ENCODE results near the gene CD3D. TPM values are rescaled to one million over a fixed set of nuclear protein-coding genes. Genes with fewer than 3 reads are reported as not detected.

Gene CD3D
- not detected in 2 replicates for total RNA-seq

DNA sequence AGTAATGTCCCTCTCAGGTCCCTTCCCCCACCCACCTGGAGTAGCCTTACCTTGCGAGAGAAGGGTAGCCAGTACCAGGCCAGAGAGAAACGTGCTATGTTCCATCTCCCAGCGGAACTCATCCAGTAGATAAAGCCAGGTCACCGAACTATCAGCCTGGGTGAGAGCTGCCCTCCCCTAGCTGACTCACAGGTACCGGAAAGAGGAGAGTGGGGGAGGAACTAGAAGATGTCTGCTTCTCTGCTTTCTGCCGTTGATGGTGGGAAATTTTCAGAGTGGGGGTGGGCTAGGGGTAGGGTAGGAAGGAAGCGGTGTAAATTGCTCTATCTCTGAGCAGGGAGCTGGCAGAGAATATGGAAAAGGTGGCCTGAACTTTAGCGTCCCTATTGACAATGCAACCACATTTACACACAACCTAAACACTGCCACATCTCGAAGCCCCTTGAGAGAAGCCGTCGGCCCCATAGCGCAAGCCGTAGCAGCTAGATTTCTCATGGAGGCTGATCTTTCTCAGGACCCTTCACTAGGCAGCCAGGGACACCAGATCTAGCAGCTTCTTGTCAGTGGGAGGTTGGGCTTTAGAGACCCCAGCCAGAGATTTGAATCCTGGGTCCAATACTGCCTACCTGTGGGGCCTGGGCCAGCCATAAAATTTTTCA is at the start of gene CD3D:
CD3D (minus strand) TSS at position 203 of the 659 bp plus-strand sequence; CDS start at position 105, 98 bp downstream.

DNA sequence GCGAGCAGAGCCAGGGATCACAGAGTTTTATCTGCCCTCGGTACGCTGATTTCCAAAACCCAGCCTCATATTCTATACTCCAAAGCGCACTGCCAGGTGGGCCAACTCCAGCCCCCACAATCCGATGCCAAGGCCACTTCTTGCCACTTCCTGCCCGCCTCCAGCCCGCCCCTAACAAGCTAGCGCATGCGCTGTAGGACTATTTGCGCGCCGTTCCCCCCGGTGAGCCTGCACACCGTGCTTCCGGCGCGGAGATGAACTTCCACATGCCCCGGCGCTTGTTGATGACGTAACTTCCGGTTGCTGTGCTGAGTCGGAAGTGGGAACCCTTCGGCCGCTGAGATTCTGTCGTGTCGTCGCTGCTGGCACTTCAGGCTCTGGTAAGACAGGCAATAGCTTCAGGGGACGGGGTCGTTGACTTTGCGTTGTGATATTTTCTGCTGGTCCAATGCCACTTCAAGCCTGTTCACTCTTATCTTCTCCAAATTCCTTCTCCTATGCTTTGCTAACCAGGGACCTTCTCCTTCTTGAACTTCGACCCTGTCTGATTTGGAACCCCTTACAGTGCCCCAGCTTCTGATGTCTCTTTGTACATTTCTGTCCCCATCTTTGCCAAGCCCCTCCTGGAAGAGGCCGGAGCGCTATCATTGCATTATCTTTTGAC is 16.9 kb upstream of the CD3D start, which contains the start of gene UBE4A:
UBE4A (plus strand) TSS at position 306 of the 664 bp plus-strand sequence. CDS start 5,481 bp downstream, outside the sequence.

DNA sequence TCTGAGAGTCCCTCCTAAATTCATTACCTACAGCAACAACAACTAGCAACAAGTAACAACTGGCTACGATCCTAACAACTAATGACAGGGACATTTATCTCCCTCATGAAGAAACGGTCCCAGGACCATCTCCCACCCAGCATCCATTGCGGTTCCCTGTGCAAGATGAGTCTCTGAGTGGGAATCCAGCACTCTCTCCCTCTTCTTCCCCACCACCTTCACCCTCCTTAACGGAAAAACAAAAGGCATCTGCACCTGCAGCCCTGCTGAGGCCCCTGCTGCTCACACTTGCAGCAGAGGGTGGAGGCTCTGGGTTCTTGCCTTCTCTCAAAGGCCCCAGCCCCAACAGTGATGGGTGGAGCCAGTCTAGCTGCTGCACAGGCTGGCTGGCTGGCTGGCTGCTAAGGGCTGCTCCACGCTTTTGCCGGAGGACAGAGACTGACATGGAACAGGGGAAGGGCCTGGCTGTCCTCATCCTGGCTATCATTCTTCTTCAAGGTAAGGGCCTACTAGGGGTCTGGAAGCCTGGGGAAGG is 1.5 kb upstream of the CD3D start, which contains the start of gene CD3G:
CD3G (plus strand) TSS at position 364 of the 535 bp plus-strand sequence; CDS start at position 444, 80 bp downstream.

DNA sequence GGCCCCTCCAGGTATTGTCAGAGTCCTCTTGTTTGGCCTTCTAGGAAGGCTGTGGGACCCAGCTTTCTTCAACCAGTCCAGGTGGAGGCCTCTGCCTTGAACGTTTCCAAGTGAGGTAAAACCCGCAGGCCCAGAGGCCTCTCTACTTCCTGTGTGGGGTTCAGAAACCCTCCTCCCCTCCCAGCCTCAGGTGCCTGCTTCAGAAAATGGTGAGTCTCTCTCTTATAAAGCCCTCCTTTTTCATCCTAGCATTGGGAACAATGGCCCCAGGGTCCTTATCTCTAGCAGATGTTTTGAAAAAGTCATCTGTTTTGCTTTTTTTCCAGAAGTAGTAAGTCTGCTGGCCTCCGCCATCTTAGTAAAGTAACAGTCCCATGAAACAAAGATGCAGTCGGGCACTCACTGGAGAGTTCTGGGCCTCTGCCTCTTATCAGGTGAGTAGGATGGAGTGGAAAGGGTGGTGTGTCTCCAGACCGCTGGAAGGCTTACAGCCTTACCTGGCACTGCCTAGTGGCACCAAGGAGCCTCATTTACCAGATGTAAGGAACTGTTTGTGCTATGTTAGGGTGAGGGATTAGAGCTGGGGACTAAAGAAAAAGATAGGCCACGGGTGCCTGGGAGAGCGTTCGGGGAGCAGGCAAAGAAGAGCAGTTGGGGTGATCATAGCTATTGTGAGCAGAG is 37.8 kb downstream of the CD3D start, which contains the start of gene CD3E:
CD3E (plus strand) TSS at position 163 of the 681 bp plus-strand sequence; CDS start at position 386, 223 bp downstream.

Other genes starting within 250 kb of the CD3D start
- under 0.01 and 0.14 TPM in 2 replicates for gene SCN4B, start 189.9 kb downstream of the CD3D start, total RNA-seq
- under 0.01 TPM in 1 of 2 replicates, not detected in the other for gene SCN2B, start 166.1 kb downstream of the CD3D start, total RNA-seq
- gene JAML, start 117.7 kb downstream of the CD3D start, total RNA-seq = not detected in 2 replicates
- 0.28 TPM in 2 replicates for gene MPZL3, start 90.3 kb downstream of the CD3D start, total RNA-seq
- under 0.01 TPM in 1 of 2 replicates, not detected in the other for gene MPZL2, start 78.4 kb downstream of the CD3D start, total RNA-seq
- gene CD3E, start 38.0 kb downstream of the CD3D start, total RNA-seq = not detected in 2 replicates
- not detected in 2 replicates for gene CD3G, start 1.6 kb upstream of the CD3D start, total RNA-seq
- 32.7 and 36.8 TPM in 2 replicates for gene UBE4A, start 16.9 kb upstream of the CD3D start, total RNA-seq
- 107 and 120 TPM in 2 replicates for gene ATP5MG, start 58.9 kb upstream of the CD3D start, total RNA-seq
- 12.8 and 14.1 TPM in 2 replicates for gene KMT2A, start 93.8 kb upstream of the CD3D start, total RNA-seq
- gene TTC36, start 184.8 kb upstream of the CD3D start, total RNA-seq = 0.43 and 0.46 TPM in 2 replicates
- gene TMEM25, start 188.5 kb upstream of the CD3D start, total RNA-seq = 5.0 and 6.7 TPM in 2 replicates
- gene IFT46, start 223.2 kb upstream of the CD3D start, total RNA-seq = 22.8 and 24.5 TPM in 2 replicates
- 140 and 183 TPM in 2 replicates for gene ARCN1, start 229.7 kb upstream of the CD3D start, total RNA-seq

Measured in smooth muscle cell of bladder (primary cell).